NCI-H146 (cell line): ENCODE results near the gene SOBP.

Experiments used
- DNase-seq: peaks from one replicate; lab custom pipeline; 2025; lab: John Stamatoyannopoulos, UW

SOBP gene

DNA sequence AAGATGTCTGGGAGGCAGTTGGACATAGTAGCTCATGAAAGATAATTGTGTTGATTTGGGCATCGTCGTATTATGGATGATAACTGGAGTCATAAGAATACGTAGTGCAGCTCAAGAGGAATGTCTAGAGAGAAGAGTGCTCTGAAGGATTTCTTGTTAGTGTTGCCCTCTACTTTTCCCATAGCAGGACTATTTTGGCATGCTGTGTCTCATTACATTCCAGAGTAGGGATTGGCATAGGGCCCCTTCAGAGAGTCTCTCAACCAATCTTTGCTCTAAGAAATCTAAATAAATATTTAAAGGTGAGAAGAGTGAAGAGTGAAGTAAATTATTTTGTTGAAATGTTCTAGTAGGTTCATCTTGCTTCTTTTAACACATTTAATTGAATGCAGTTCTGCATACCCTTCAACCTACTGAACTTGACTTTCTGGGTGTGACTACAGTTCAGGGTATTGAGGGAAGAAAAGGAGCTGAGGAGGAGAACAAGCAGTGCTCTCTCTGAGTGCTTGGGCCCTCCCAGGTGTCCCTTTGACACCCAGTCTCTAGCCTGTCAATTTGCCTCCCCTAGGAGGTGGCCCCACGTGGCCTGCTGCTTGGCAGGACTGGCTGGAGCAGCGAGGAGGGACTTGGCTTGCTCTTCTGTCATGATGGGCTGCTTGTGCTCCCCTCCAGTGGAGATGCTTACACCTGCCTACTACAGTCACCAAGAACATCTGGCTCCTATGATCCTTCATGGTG is 33.3 kb downstream of the SOBP start:
- DNase-seq = no peak

DNA sequence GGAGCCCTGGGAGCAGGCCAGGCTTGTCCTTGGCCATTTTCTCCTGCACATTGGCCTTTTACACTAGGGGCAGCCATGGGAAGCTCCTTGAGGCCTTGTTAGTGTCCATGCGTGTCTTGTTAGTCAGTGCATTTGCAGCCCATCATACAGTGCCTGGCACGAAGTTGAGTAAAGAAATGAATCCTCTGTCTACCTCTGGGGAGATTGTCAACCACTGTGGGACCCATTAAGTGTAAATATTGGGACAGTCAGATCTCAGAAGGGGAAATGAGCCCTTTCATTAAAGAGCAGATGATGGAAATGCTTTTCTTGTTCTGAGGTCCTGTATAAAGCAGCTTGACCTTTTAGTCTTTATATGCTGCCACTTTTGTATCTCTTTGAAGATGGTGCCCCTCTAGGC is 33.9 kb downstream of the SOBP start:
- DNase-seq = no peak

DNA sequence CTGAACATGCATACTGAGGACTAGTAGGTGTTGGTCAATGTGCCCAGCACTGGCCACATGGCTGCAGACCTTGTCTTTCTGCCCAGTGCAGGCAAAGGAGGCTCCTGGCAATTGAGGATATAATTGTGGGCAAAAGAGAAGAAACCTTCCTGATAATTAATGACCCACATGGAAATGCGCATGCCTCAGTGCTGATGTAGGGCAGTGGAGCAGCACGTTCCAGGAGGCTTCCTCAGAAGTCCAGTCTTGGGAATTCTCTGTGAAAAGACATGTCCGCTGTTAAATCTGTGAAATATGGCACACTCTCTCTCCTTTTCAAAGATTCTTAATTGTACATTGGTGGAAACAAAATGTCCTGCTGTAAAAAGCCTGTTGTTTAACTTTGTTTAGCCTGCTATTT is 34.7 kb downstream of the SOBP start:
- DNase-seq = no peak

DNA sequence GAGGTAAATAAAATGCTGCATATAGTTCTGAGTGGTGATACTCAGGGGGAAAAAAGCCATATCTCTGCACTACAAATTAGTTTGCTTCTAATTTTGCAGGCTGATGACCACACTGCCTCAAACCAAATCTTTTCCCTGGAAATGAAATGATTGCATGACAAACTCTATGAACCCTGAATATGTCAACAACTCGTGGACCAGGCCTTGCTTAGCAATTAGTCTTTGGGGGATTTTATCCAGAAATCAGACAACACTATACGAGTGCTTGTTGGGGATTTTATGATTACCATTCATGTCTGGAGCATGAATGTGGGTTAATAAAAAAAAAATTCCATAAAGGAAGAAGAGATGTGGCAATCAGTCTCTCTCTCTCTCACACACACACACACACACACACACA is 42.0 kb downstream of the SOBP start:
- DNase-seq = no peak

DNA sequence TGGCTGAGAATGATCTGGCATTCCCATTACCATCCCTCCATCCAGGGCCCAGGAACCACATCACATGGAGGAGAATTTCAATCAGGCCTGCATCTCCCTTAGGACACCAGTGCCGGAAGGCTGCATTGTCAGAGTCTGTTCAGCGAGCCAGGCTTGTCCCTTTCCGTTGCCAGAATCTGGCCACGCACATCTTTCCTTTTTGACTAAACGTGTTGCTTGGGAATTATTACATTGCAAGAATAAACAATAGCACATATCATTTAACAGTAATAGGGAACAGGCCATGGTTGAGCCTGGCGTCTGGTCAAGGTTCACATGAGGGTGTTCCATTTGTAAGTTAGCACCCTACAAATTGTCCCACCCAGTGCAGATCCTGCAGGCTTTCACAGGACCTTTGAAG is 42.8 kb downstream of the SOBP start:
- DNase-seq = no peak

DNA sequence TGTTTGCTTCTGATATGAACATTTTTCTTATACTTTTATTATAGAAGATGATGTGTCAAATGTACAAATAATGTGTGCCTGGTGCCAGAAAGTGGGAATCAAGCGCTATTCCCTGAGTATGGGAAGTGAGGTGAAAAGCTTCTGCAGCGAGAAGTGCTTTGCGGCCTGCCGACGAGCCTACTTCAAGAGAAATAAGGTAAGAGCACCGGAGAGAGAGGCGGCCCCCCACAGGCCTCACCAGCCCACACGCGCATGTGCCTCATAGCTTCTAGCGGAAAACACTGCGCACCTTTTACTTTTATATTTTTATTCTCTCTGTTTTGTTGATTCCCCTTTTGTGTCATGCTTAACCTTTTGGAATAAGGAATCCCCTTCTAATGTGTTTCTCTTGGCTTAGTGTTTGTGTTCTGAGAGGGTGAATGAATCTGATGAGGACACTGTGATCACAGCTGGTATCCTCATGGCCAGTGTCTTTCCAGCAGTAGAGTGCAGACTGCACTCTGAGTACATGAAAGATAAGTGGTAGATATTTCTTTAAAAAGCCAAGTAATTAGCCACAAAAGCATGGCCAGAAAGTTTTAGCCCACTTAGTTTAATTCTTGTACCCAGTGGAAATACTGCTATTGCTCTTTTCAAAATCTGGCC is 43.6 kb downstream of the SOBP start:
- DNase-seq = no peak

DNA sequence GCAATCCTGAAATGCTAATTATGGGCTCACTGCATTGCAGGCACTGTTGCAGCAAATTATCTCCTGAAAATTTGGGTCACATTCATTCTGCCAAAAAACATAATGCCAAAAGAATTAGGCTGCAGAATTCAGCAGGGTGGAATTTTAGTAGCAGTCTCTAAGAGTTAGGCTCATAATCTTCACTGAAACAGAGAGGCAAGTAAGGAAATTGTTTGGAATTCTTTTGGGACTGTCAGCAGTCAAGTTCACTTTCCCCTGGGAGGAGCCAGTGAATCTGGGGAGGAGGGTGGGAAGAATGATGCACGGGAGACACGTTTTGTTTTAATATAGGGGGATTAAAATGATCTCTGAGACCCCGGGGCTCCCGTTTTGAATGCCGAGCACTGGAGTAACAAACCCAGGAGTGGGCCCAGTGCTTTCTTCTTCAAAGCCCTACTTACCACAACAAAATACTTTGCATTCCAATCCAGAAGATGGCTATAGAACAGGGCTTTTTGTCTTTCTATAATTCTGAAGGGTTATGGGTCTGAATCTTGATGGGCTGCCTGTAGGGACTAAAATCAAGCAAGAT is 44.7 kb downstream of the SOBP start:
- no peak for DNase-seq

DNA sequence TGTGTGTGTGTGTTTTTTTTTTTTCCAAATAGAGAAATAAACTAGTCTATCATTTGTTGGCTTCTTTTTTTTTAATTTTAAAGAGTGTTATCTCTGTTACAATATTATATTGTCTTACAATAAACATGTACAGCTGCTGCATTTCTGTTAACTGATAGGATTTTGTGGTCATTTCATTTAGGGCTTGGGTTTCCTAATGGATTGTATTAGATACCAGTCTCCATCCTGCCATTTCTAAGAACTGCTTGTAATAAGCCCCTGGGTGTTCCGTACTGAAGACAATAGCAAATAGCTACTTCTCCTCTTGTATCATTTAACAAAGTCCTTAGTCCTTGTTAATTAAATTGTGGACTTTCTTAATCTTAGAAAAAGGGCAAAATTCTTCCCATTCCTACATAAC is 45.7 kb downstream of the SOBP start:
- no peak for DNase-seq

DNA sequence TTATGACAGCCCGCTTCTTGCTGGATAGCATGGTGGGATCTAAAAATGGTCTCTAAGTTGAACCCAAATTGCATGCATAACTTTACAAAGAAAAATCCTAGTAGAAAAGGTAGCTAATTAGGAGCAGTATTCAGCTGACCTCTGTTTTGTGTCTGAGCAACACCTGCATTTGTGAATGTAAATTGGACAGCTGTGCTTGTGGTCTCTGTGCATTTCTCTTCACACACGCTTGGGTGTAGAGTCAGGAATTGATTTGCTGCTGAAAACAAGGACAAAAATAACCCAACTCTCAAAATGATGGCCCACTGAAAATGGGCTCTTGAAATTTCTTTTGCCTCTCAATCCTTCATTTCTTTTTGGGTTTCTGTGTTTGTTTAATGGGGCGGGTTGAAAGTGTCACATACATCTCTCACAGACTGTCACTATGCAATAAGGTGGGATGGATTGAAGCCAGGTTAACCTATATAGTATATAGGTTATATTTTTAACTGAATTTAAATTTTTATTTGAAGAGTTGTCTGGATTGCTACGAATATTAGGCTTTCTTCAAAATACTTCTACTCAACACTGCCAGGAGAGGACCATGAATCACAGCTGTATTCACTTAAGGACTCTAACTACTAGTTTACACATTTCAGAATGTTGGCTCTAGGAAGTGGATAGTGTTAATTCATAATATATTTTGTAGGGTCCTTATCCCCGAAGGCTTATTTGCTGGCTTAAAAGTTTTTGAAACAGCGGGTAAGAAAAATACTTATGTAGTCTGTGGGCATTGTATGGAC is 46.5 kb downstream of the SOBP start:
- DNase-seq = no peak

DNA sequence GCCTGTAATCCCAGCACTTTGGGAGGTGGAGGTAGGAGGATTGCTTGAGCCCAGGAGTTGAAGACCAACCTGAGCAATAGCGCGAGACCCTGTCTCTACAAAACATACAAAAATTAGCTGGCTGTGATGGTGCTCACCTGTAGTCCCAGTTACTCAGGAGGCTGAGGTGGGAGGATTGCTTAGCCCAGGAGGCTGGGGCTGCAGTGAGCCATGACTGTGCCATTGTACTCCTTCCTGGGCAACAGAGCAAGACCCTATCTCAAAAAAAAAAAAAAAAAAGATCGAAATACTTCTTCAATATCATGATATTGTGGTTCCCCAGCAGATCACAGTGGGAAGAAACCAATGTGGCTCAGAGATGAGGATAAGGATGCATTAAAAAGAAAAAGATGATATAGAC is 47.6 kb downstream of the SOBP start:
- no peak for DNase-seq

DNA sequence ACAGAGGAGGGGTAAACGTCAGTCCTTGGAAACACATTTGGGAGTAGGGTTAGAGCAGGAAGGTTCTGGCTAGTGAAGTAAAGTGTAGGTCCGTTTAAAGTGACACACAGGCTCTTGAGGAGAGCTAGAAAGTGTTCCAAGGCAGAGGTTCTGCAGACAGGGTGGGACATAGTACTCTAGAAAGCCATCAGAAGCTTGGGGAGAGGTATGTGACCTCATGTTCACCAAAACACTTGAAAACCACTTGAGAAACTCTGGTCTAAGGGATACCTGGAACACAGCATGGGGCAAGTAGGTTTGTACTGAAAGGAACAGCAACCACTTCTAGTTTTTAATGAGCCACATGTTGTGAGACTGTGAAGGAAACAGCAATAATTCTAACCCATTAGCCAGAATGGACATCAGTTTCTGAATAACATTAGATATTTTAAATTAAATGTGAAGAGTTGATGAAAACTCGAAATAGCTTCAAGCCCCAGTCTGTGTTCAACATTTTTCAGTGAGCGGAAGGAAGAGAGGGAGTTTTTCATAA is 49.0 kb downstream of the SOBP start:
- no peak for DNase-seq

DNA sequence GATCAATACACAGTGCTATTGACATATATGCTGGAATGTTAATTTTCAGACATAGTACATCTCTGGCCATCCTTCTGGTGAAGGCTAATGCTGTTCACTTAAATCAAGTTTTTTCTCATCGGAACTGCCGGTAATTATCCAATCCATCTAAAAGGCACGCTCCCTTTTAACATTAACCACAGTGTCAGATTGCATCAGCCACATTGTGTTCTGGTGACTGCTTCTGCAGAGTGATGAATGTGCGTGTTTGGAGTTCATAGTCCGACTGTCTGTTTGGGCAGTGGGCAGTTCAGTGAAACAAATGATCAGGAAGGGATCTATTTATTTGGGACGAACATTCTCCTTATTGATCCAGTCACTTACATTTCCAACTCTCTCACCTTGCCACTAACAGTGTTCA is 49.5 kb downstream of the SOBP start:
- peak; percentile 72 for DNase-seq

DNA sequence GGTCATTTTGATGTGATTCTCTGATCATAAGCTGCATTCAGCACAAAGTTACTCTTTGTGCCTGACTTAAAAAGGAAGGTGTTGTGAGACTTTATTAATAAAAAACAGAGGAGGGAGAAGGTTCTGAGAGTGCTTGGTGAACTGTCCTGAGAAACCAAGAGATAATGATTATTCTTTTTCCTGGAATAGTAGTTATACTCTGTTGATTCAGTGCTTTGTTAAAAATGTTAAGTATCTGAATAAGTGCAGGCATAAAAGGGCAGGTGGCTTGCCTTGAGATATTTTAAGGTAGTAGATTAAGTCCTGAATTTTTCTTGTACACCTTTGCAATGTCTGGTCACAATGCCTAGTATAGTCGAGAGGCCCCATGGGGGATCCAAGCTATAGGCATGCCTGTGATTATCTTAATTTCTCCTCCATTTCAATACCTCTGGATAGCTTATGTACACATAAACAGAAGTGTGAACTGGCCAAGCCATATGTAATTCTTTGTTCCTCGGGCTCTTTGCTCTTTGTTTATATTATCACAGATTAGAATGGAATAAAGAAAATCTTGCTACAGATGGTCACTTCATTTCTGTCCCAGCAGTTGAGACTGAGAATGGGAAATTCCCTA is 50.0 kb downstream of the SOBP start:
- DNase-seq = peak; percentile 69

DNA sequence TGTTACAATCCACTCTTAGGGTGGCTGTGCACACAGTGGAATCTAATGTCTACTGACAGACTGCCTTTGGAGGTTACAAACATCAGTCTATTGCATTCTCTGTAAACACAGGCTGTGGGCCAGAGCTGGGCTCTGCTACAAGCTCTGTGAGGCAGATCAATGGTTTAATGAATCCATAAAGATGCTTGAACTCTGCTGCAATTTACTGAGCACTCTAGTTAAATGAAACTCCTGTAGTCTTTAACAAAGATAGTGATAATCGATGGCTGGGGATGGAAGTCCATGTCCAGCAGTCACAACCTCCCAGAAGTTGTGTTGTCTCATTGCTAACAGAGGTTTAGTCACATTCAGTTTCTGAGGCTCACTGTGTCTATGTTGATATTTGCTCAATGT is 50.5 kb downstream of the SOBP start:
- DNase-seq = peak; percentile 69

DNA sequence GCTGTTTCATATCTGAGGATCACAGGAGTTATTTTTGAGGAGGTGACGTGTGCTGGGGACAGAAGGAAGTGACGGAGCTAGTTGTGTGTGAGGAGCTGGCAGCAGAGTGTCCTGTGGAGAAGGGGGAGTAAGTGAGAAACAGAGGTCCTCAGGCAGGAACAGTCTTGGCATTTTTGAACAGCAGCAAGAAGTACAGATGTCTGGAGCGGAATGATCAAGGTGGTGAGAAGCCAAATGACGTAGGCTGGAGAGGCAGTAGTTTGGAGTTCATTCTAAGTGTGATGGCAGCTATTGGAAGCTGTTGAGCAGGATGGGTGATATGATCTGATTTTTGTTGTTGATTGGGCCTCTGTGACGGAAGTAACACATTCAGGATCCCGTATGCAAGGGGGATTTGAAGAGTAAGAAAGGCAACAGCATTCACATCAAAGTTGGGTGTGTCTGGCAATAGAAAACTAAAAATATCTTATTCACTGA is 52.3 kb downstream of the SOBP start:
- DNase-seq = no peak

DNA sequence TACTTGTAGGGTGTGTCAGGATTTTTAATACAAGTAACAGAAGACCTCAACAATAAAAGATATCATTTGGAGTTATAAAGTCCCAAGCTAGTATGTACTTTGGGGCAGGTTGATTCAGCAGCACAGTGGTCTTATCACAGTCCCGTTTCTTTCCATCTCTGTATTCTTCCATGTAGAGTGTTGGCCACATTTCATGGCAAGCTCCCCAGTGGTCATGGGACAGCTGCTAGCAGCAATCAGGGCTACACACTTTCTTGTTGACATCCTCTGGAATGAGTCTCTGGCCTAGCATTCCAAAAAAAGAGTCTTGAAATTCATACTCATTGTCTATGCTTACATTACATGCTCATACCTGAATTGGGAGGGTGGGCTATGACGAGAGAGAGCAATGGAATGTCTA is 53.2 kb downstream of the SOBP start:
- DNase-seq = no peak

DNA sequence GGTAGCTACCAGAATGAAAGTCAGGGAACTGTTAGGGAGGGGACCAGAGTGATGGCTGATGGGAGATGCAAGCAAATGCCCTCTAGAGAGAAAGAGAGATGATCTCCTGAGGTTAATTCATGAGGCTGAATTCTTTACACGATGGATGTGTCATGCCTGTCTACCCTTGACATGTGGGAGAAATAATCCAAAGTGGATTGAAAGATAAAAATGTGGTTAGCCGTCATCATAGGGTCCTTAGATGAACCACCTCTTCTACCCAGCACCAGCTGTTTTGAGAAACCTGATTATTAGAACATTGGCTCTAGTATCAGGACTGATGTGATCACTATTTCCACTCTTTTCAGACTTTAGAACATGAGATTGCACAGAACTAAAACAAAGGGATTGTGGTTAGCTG is 53.6 kb downstream of the SOBP start:
- no peak for DNase-seq

DNA sequence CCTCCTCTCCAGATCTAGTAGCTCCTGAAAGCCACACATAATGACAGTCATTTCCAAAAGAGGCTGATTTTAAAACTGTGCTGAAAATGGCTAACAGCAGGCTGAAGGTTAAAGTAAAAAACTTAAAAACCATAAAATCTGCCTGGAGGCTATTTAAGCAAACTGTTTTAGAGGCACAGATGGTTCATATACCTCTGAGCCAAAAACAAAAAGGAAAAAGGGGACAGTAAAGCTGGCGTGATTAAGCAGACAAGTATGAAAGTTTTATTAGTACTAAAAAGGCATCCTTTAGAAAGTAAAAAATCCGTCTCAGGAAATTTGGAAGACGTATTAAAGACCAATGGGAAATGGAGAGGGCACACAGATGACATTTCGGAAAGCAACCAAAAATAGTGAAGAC is 55.8 kb downstream of the SOBP start:
- DNase-seq = no peak

DNA sequence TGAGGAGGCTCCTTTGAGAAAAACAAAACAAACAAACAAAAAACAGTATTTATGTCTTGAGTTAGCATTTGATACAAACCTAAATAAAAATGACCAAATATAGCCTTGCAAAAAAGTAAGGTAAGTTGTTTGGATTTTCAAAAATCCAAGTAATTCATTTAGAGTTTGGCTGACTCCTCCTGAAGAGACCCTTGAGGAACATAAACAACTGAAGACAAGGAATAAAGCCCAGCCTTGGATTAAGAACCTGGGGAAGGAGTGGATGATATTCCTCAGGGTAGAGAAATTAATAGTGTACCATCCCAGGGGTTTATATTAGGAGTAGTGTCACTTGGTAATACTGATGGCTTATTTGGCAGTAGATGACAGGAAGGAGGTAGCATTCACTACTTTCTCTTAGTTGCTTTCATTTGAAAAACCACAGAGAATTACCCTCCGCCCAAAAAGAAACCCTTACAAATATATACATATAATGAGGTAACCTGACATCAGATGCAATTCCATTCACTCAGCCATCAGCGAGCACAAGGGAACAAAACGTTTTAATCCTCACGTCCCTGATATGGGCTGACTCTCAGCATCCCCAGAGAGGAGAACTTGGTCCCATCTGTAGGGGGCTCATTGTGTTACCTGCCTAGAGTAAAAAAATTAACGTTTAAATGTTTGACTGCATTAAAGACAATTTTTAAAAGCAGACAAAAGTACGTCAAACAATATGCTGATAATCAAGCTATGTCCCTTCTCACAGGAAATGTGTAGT is 57.0 kb downstream of the SOBP start:
- DNase-seq = peak; percentile 39

DNA sequence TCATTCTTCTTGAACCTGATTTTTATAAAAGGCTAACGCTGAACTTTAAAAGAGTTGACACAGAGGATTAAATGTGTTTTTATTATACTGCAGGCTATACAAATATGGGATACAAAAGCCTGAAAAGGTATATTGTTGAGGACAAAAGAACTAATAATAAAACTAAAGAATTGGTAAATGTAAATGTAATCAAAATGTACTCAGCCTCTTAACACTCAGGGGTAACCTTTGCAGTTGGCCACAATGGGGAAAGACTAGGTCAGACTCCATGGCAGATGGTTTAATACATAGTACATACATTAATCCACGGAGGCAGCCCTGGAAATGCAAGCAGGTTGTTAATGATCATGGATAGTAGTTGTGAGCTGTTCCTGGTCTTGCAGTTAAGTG is 57.5 kb downstream of the SOBP start:
- peak; percentile 55 for DNase-seq

DNA sequence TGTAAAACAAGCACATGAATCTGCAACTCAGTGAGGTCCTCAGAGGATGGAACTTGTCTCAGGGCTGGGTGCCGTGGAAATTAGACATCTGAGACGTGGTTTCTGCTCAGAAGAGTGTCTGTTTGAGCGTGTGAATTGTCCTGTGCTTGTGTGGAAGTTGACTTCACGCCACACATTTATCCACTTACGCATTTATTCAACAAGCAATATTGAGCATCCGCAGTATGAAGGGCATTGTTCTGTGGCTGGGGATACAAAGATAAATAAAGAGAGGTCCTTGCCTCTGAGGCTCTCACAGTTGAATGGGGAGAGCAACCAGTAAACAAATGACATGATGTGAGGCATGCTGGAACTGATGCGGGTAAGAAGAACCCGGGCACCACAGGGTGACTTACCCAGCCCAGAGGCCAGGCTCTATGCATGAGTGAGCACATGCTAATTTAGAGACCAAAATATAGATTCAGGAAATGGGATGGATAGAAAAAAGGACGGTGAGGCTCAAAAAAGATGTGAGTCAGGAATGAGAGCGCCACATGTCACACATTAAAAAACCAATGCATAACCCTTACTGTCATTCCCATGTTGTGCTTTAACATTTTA is 60.4 kb downstream of the SOBP start:
- no peak for DNase-seq
